Progenitor cell of endocrine pancreas (in vitro differentiated cells): ENCODE results near the gene SLC7A6OS. TPM values are rescaled to one million over a fixed set of nuclear protein-coding genes. Genes with fewer than 3 reads are reported as not detected.

Experiments used
- DNase-seq: peaks from one replicate; pipeline ENCODE4 v3.0.0; 2021; ENCODE audit warnings: low spot score; ENCODE audit not compliant: unreplicated experiment
- H3K27ac Mint-ChIP-seq: 2 replicates; pipeline ENCODE4 v1.8.0; 2021; ENCODE audit warnings: mild to moderate bottlenecking, moderate library complexity, mixed read lengths
- H3K27me3 Mint-ChIP-seq: 2 replicates; pipeline ENCODE4 v1.8.0; 2021; ENCODE audit warnings: mixed read lengths
- H3K36me3 Mint-ChIP-seq: 2 replicates; pipeline ENCODE4 v1.8.0; 2022; ENCODE audit warnings: mixed read lengths; ENCODE audit not compliant: insufficient read depth
- H3K4me1 Mint-ChIP-seq: 2 replicates; pipeline ENCODE4 v1.8.0; 2021; ENCODE audit warnings: low read depth, mixed read lengths
- H3K4me3 Mint-ChIP-seq: 2 replicates; pipeline ENCODE4 v1.8.0; 2021; ENCODE audit warnings: low read depth, mild to moderate bottlenecking, moderate library complexity, mixed read lengths
- H3K9me3 Mint-ChIP-seq: 2 replicates; pipeline ENCODE4 v1.8.0; 2021; ENCODE audit warnings: low read depth, mixed read lengths
- total RNA-seq: library from RNA; stranded (reverse); gene quantifications from 2 replicates; pipeline ENCODE4 v1.2.1, GENCODE V29; 2021
- TF ChIP-seq, protein P1 (sequence below): fragments of 200-600 bp; sonication (generic); IDR thresholded peaks from one replicate; pipeline ENCODE4 v1.5.0; 2021; ENCODE audit warnings: antibody characterized with exemption, mild to moderate bottlenecking; ENCODE audit not compliant: unreplicated experiment

Gene SLC7A6OS
- total RNA-seq, 1 donor from 2014 or later = 23.9 TPM

DNA sequence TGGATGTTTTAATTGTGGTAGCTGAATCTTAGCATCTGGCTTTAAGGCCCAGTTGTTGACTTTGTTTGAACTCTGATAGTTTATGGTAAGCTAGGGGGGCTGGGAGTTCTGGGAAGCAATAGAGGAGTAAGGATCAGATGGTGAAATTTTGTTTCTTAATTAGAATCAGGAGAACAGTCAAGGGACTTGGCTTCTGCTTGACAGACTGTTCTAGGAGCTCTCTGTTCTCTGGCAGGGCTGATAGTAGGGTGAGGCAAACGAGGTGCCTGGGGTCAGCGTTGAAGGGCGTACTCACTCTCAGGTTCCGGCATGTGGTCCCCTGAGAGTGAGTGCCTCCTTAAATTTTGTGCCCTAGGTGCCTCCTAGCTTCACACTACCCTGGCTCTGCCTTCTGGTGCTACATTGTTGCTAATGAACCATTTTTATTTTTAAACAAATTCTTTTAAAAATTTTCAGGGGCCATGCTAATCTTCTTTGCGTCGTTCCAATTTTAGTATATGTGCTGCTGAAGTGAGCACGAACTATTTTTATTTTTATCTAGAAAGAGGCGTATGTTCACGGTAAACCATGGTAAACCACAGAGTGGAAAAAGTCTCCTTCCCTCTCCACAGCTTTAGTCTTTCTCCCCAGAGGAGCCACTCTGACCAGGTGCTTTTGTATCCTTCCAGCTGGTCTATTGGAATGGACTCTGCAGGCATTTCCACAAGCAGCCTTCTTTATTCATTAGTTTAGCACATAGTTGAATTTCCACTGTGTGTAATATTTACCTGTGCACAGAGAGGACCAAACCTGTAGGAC, 26.7 kb downstream of the SLC7A6OS start:
- peaks cover 2% of the 10 kb centered on the region for H3K36me3 Mint-ChIP-seq
- TF ChIP-seq, protein P1, sequence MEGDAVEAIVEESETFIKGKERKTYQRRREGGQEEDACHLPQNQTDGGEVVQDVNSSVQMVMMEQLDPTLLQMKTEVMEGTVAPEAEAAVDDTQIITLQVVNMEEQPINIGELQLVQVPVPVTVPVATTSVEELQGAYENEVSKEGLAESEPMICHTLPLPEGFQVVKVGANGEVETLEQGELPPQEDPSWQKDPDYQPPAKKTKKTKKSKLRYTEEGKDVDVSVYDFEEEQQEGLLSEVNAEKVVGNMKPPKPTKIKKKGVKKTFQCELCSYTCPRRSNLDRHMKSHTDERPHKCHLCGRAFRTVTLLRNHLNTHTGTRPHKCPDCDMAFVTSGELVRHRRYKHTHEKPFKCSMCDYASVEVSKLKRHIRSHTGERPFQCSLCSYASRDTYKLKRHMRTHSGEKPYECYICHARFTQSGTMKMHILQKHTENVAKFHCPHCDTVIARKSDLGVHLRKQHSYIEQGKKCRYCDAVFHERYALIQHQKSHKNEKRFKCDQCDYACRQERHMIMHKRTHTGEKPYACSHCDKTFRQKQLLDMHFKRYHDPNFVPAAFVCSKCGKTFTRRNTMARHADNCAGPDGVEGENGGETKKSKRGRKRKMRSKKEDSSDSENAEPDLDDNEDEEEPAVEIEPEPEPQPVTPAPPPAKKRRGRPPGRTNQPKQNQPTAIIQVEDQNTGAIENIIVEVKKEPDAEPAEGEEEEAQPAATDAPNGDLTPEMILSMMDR = no peak
- H3K4me1 Mint-ChIP-seq = peaks cover 2% of the 10 kb centered on the region
- DNase-seq = no peak
- H3K27me3 Mint-ChIP-seq = no peaks in the 10 kb centered on the region
- no peaks in the 10 kb centered on the region for H3K9me3 Mint-ChIP-seq
- H3K27ac Mint-ChIP-seq = no peak overlapping the region
- no peak overlapping the region for H3K4me3 Mint-ChIP-seq

GRCh38 chr16:68283346-68283745, 27.4 kb downstream of the SLC7A6OS start:
- Mint-ChIP-seq H3K27ac (no peak overlapping the region), H3K27me3 (no peaks in the 10 kb centered on the region), H3K36me3 (peaks cover 2% of the 10 kb centered on the region), H3K4me3 (no peak overlapping the region), H3K9me3 (no peaks in the 10 kb centered on the region), H3K4me1 (peaks cover 2% of the 10 kb centered on the region)
- TF ChIP-seq, protein P1 = no peak
- no peak for DNase-seq

DNA sequence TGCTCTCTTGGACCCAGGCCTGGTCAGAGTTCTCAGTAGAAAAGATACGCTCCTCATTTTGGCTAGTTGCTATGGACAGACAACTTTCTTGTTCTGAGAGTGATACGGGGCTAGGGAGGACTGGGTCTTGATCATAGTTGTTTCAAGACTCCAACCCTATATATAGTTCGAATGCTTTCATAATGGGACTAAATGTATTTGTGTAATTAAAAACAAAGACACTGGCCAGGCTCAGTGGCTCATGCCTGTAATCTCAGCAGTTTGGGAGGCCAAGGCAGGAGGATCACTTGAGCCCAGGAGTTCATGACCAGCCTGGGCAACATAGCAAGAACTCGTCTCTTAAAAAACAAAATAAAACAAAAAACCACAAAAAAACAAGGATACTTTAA, 28.7 kb downstream of the SLC7A6OS start:
- Mint-ChIP-seq H3K4me1 (peaks cover 2% of the 10 kb centered on the region), H3K27ac (no peak overlapping the region), H3K36me3 (peaks cover 2% of the 10 kb centered on the region), H3K9me3 (no peaks in the 10 kb centered on the region), H3K27me3 (no peaks in the 10 kb centered on the region), H3K4me3 (no peak overlapping the region)
- TF ChIP-seq, protein P1 = no peak
- DNase-seq = no peak

DNA sequence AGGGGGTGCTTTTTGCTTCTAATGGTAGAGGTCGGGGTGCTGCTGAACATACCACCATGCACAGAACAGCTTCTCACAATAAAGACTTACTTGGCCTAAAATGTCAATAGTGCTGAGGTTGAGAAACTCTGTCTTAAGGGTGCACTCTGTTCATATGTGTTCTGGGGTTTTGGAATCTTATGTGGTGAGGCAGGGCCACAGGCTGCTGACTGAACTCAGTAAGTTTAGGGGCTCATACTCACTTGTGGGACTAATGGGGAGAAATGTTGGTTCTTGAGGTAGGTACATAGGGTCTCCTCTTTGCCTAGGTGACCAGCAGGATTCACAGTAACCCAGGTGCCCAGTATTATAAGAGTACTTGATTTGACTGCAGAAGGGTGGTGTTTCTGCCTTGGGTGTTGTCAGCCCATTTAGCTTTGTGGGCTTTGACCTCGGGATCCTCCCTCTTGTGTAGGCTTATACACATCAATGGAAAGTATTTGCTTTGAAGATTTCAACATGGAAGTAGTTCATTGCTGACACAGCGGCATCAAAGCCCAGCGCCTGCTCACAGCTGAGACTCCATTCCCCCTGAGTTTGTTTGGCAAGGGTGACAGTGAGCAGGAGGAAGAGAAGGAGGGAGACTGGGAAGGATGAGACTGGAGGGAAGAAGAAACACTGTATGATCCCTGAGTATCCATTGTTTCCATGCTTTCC, 29.2 kb downstream of the SLC7A6OS start:
- DNase-seq = no peak
- peaks cover 2% of the 10 kb centered on the region for H3K4me1 Mint-ChIP-seq

More for the DNA sequence above, 29.2 kb downstream of the SLC7A6OS start:
- H3K27me3 Mint-ChIP-seq = no peaks in the 10 kb centered on the region
- H3K4me3 Mint-ChIP-seq = no peak overlapping the region
- H3K36me3 Mint-ChIP-seq = peaks cover 2% of the 10 kb centered on the region
- TF ChIP-seq, protein P1 = no peak
- H3K9me3 Mint-ChIP-seq = no peaks in the 10 kb centered on the region
- no peak overlapping the region for H3K27ac Mint-ChIP-seq
